ENCODE measurements around the gene ARHGEF2.

ARHGEF2 gene

DNA sequence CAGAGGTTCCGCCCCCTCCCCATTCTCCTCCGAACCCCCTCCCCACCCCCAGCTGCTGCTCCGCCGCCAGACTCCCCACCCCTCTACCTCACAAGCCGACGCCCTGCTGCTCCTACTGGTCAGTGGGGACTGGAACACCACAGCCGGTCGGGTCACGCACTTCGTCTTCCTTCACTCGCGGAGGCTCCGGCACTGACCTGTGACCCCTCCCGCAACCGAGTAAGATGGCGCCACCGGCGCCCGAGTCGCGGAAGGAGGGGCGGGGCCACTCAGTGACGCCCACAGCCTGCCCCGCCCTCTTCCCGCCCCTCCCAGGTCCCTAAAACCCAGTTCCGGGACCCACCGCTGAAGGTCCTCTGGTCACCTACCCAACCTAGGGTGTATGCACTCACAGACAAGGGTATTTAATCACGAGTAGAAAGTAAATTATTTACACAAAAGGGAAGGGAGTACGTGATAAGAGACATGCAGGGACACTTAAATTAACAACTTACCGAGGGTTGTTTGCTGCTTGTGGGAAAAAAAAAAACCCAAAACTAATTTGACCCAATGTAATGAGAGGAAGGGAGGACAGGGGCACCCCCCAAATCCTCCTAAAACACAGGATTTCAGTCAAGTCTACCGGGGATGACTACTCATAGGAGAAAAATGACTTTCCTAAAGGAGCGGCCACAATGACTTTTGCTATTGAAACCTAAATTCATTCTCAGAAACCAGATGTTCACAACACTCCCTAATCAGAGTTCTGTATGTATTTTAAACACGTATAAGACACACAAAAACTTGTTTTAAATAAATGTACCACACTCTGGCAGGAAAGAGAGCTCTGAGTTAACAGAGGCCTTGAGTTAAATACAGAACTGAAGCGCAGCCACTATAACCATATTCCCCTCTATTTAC, 66.9 kb downstream of the ARHGEF2 start, which contains the start of gene RIT1:
TSS of gene RIT1 (minus strand) at position 194 of the 900 bp plus-strand sequence. CDS start 588 bp downstream, outside the sequence.
- DNase-seq (ENCODE audit: low read depth): peak; percentile 83

DNA sequence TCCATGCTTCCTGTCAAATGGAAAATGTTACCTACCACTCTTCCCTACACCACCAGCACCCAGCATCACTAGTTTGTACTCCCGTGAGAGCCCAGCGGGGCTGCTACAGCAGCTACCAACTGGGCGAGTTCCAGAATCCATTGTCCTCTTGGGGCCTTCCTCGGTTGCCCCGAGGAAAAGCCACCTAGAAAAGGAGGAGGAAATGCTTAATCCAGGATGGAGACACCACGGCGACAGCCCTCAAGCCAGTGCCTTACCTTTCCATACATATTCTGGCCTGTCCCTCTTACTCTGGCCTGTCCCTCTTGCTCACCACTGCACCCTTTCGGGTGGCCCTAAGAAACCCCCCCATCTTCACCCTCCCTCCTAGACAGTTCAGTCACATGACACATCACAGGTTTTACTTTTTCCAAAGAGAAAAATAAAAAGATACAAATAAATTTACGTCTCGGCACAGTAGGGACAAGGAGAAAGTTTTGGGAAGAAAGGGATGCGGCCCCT, 67.7 kb downstream of the ARHGEF2 start:
- DNase-seq (ENCODE audit: low read depth): no peak

DNA sequence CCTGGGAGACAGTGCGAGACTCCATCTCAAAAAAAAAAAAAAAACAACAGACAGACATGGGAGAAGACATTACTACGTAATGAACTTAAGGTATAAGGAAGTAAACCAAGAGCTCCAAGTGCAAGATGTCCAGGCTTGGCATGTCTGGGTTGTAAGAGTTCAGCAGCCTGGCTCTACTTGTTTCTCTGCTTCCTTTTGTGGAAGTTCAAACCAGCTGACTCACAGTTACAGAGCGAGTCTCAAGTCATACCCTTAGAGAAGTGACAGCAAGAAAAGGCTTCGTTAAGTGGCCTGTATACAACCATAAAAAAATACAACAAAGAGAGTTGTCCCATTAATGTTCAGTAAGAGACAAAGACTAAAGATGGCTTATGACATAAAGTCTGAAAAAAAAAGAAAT, 68.5 kb downstream of the ARHGEF2 start:
- no peak for DNase-seq (ENCODE audit: low read depth)

DNA sequence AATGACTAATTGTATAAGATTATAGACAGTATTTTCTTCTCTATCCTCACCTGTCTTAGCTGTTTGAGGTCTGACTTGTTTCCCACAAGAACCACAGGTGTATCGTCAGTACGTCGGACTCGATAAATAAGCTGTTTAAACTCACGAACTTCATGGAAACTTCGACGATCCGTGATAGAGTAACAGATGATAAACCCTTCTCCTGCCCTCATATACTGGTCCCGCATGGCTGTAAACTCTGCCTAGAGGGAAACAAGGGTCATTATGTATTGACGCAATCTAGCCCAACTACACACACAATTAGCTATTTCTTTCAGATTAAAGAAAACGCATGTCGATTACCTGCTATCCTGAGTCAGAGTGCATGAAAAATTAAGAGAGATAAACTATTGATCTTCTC, 74.1 kb downstream of the ARHGEF2 start:
- no peak for DNase-seq (ENCODE audit: low read depth)

DNA sequence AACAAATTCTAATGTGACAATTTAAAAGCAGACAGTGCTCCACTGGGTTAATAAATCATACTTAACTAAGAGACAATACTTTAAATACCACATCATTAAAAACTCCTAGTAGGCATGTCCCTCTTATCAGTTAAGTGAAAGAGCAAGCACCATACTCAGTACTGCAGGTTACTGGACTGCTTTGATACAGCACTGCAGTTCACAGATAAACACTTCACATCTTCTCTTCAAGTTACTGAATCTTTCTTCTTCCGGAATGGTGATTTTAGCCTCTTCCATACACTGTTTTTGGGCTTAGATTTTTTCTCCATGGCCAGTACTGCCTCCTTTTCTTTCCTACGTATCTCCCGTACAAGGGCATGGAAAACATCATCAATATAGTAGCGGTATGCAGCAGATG, 78.2 kb downstream of the ARHGEF2 start:
- no peak for DNase-seq (ENCODE audit: low read depth)

DNA sequence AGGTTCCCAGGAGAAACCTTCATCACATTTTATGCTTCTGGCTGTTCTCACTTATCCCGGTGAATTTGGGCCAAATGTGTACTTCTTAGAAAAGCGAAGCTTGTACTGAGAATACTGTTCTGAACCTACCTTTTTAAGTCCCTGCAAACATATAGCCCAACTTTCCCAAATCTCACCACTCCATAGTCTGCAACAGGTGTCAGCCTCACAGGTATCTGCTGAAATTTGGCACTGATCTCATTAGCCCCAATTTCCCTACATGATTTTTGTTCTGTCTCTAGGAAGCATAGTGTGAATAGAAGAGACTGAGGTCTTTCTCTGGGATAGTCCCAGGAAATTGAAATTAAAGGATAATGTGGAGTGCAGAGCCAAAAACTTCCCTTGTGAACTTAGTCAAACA, 78.7 kb downstream of the ARHGEF2 start:
- no peak for DNase-seq (ENCODE audit: low read depth)

DNA sequence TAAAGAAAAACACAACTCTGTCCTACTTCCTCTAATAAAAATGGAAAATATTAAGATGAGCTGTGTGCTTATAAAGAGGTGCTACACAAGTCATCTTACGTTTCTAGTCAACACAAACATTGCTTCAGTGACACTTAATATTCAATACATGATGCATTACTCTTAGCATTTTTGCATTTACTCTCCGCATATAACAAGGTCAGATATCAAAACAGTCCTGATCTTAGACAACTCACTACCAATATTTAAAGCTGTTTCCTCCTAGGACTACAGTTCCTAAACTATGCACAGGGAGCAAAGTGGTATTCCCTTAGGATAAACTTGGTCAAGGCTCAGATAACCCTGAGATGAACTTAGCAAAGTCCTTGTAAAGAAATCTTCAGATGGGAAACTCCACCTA, 79.5 kb downstream of the ARHGEF2 start:
- DNase-seq (ENCODE audit: low read depth): no peak

DNA sequence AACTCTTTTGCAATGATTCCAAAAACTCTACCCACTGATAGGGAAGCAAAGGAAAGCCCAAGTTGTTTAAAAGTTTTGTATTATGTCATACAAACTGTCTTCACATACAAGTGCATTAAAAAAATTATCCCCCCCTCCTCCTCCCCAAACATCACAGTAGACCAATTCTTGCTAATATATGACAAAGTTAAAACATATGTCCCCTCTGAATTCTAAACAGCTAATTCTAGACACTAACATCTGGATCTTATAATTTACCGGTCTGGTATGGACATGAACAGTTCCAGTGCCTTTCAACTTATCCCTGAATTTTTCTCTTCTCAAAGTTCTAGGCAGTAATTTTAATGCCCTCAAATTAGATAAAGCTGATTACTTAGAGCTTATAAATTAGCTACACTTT, 80.6 kb downstream of the ARHGEF2 start:
- no peak for DNase-seq (ENCODE audit: low read depth)

All from activated T-cell treated with anti-CD3 and anti-CD28 coated beads for 48 hours (primary cell).